GM12878 (cell line): ENCODE data around the gene DNAJC12. TPM values are rescaled to one million over a fixed set of nuclear protein-coding genes. Genes with fewer than 3 reads are reported as not detected.
A peak's percentile ranks its signal among the peaks of the same experiment; 100 is the strongest.

Source experiments
- ATAC-seq: fragments of 200-7000 bp; cut with Tn5 transposase; 3 replicates; pipeline ENCODE4 v1.9.1; 2020; ENCODE audit warnings: mild to moderate bottlenecking, moderate library complexity
- BruUV-seq: library from RNA; stranded (reverse); fragments of 400-500 nt; replicated peaks from 2 replicates; lab custom pipeline; 2021; lab: Mats Ljungman, UMichigan
- CTCF ChIA-PET: fragments of 300-600 bp; sonication (Branson Sonifier 250); formaldehyde crosslinking; extraction: SDS; loops from one replicate; lab custom pipeline; 2021; ENCODE audit warnings: inconsistent platforms; lab: Yijun Ruan, JAX
- POLR2A ChIA-PET: fragments of 350-600 bp; formaldehyde crosslinking; extraction: SDS; loops from one replicate; lab custom pipeline; 2021; ENCODE audit warnings: inconsistent platforms; lab: Charles Lee
- RAD21 ChIA-PET: fragments of 300-600 bp; sonication (Branson Sonifier 250); formaldehyde crosslinking; loops from one replicate; lab custom pipeline; 2023; ENCODE audit warnings: antibody characterized with exemption; ENCODE audit not compliant: unreplicated experiment; lab: Charles Lee
- SMC1A ChIA-PET: fragments of 300-600 bp; sonication (Branson Sonifier 250); formaldehyde crosslinking; loops from one replicate; lab custom pipeline; 2023; ENCODE audit not compliant: unreplicated experiment, uncharacterized antibody; lab: Charles Lee
- DNase-seq: peaks from one replicate; pipeline ENCODE4 v3.0.0-alpha.2; 2011; ENCODE audit warnings: low read depth, low spot score
- FAIRE-seq: peaks from 3 replicates; lab custom pipeline; 2011; peaks lifted over from hg19 to GRCh38; lab: Jason Lieb, UNC
- H2AFZ ChIP-seq: 2 replicates; pipeline ENCODE4 v1.6.0; 2011; ENCODE audit warnings: low read depth, low read length, control low read depth; ENCODE audit not compliant: control insufficient read depth
- H3K27ac ChIP-seq: 2 replicates; pipeline ENCODE4 v1.5.1; 2011; ENCODE audit warnings: control low read depth; ENCODE audit not compliant: control insufficient read depth, insufficient read depth
- H3K27me3 ChIP-seq, 2 experiments: replicated peaks in 1 of 2; 2 replicates each; pipeline versions ENCODE4 v1.6.0 to v1.6.1; 2011; ENCODE audit warnings: low read length in 1 of 2; ENCODE audit not compliant: control insufficient read depth in 2 of 2, insufficient read depth in 2 of 2
- H3K36me3 ChIP-seq, 2 experiments: 2 replicates each; pipeline ENCODE4 v1.5.1; 2011; ENCODE audit warnings: low read length in 1 of 2; ENCODE audit not compliant: control insufficient read depth in 2 of 2, insufficient read depth in 2 of 2
- H3K4me1 ChIP-seq: 2 replicates; pipeline ENCODE4 v1.6.1; 2011; ENCODE audit warnings: mild to moderate bottlenecking, low read length, moderate library complexity, mixed read lengths; ENCODE audit not compliant: control insufficient read depth, insufficient read depth
- H3K4me2 ChIP-seq: 2 replicates; pipeline ENCODE4 v1.6.0; 2011; ENCODE audit warnings: control low read depth; ENCODE audit not compliant: control insufficient read depth, insufficient read depth
- H3K4me3 ChIP-seq: fragments of 200-600 bp; sonication (generic); 2 replicates; pipeline ENCODE4 v1.5.1; 2016
- H3K79me2 ChIP-seq: 2 replicates; pipeline ENCODE4 v1.6.0; 2011; ENCODE audit warnings: low read length; ENCODE audit not compliant: control insufficient read depth, insufficient read depth
- H3K9ac ChIP-seq: 2 replicates; pipeline ENCODE4 v1.8.0; 2011; ENCODE audit warnings: low read length, control low read depth, mixed read lengths; ENCODE audit not compliant: control insufficient read depth, insufficient read depth
- H3K9me3 ChIP-seq: replicated peaks from 3 replicates; pipeline ENCODE4 v1.5.1; 2011; ENCODE audit warnings: mild to moderate bottlenecking, low read length; ENCODE audit not compliant: control insufficient read depth, insufficient read depth
- H4K20me1 ChIP-seq: 2 replicates; pipeline ENCODE4 v1.6.0; 2011; ENCODE audit not compliant: control insufficient read depth, insufficient read depth
- BCL11A ChIP-seq: IDR thresholded peaks from 2 replicates; pipeline ENCODE4 v1.6.1; 2011; ENCODE audit warnings: low read depth, low read length
- CREB1 ChIP-seq: IDR thresholded peaks from 2 replicates; pipeline ENCODE4 v1.6.1; 2012; ENCODE audit warnings: low read depth, mild to moderate bottlenecking, inconsistent platforms
- DPF2 ChIP-seq: fragments of 450-650 bp; IDR thresholded peaks from 2 replicates; pipeline ENCODE4 v1.6.1; 2017; ENCODE audit warnings: mild to moderate bottlenecking
- HDGF ChIP-seq: fragments of 450-650 bp; IDR thresholded peaks from 2 replicates; pipeline ENCODE4 v1.6.1; 2016; ENCODE audit warnings: antibody characterized with exemption
- MXI1 ChIP-seq: fragments of 150-350 bp; IDR thresholded peaks from 2 replicates; pipeline ENCODE4 v1.6.1; 2011; ENCODE audit warnings: low read depth, mild to moderate bottlenecking, inconsistent platforms, low read length, improper control_type of control experiment
- NBN ChIP-seq: fragments of 450-650 bp; IDR thresholded peaks from 2 replicates; pipeline ENCODE4 v1.6.1; 2016
- SIN3A ChIP-seq: IDR thresholded peaks from 2 replicates; pipeline ENCODE4 v1.6.1; 2012; ENCODE audit warnings: low read depth, low read length, improper control_type of control experiment
- TCF7 ChIP-seq: IDR thresholded peaks from 2 replicates; pipeline ENCODE4 v1.6.1; 2014; ENCODE audit warnings: antibody characterized with exemption, borderline replicate concordance
- WGBS: methylation state at CpG from one replicate; pipeline ENCODE4 v1.1.6; 2016; ENCODE audit warnings: low lambda C conversion rate; ENCODE audit not compliant: insufficient replicate concordance, insufficient coverage; ENCODE audit errors: missing lambda C conversion rate; 5-methylcytosine and 5-hydroxymethylcytosine counted together
- in situ Hi-C: fragments of 300-500 bp; cut with MboI; formaldehyde crosslinking; loops from 9 replicates; pipeline ENCODE4 v1.14.3; 2018; ENCODE audit warnings: mixed read lengths
- intact Hi-C: fragments of 100-400 bp; cut with micrococcal nuclease; formaldehyde crosslinking; loops from one replicate; pipeline ENCODE4 v1.14.2; 2022; ENCODE audit not compliant: unreplicated experiment
- polyA plus RNA-seq, 11 experiments: library from polyadenylated mRNA; depleted of rRNA in 4 of 11; unstranded in 6 of 11; stranded (reverse) in 5 of 11; fragments of >200 nt; fragmentation: Nextera tagmentation in 4 of 11; fragmentation: Illumina TruSeq in 1 of 11; extraction: Ambion mirVana in 4 of 11; extraction: Trizol in 1 of 11; gene quantifications; 1 replicate in 1 of 11; 2 replicates in 10 of 11; pipeline versions ENCODE4 v1.2.1 to v1.2.3, GENCODE V29; 2011 to 2016; ENCODE audit warnings: inconsistent platforms in 2 of 11, missing spikeins in 2 of 11, low read depth in 1 of 11
- total RNA-seq, 4 experiments: library from RNA; depleted of rRNA in 3 of 4; stranded (reverse); fragments of >200 nt in 3 of 4; fragmentation: Illumina TruSeq in 1 of 4; extraction: Trizol in 1 of 4; gene quantifications; 2 replicates each; pipeline versions ENCODE4 v1.2.1 to v1.2.3, GENCODE V29; 2013 to 2021
- TF ChIP-seq, protein P1 (sequence below): fragments of 450-650 bp; IDR thresholded peaks from 2 replicates; pipeline ENCODE4 v1.6.1; 2017; ENCODE audit warnings: mild to moderate bottlenecking, moderate library complexity
- TF ChIP-seq, protein P2 (sequence below): IDR thresholded peaks from 2 replicates; pipeline ENCODE4 v1.6.1; 2011; ENCODE audit warnings: low read depth, low read length, improper control_type of control experiment, borderline replicate concordance
- TF ChIP-seq, protein P3 (sequence below): fragments of 450-650 bp; IDR thresholded peaks from 2 replicates; pipeline ENCODE4 v1.6.1; 2014; ENCODE audit warnings: mild to moderate bottlenecking

DNAJC12 gene
- total and polyA plus RNA-seq, 10 of the 15 experiments (the other 5 are each of a cell fraction or from before 2014, with no cell fraction given) = 1.1 to 4.5 (median 3.0) TPM

DNA sequence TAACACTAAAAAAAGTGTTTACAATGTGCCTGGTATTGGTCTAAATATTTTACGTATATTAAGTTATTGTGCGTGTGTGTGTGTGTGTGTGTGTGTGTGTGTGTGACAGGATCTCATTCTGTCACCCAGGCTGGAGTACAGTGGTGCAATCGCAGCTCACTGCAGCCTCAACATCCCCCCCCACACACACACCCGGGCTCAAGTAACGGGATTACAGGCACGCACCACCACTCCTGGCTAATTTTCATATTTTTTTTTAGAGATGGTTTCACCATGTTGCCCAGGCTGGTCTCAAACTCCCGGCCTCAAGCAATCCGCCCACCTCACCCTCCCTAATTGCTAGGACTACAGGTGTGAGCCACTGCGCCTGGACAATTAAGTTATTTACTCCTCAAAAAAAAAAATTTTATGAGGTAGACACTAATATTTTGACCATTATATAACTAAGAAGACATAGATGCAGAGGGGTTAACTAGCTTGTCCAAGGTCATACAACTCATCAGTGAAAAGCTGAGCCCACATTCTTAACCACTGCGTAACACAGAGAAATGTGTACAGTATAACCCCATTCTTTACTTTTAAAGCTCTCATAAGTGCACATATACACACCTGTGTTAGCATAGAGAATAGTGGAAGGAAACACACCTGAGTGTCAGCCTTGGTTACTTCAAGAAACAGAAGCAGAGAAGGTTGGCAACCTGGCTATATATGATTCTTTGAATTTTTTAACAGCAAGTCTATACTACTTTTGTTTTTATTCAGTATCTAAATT, 35.0 kb downstream of the DNAJC12 start:
- no peaks in the 10 kb centered on the region for H3K9me3 ChIP-seq
- WGBS = 60% methylated on average over 10 of the region's 10 CpGs
- H3K4me3 ChIP-seq = no peak overlapping the region
- intact Hi-C loops = no loop called here
- H4K20me1 ChIP-seq = no peaks in the 10 kb centered on the region
- FAIRE-seq = no peak
- no peaks in the 10 kb centered on the region for H3K79me2 ChIP-seq
- no peak overlapping the region for H2AFZ ChIP-seq
- no peaks in the 10 kb centered on the region for H3K4me1 ChIP-seq
- no peaks in the 10 kb centered on the region for H3K36me3 ChIP-seq
- no peak overlapping the region for H3K4me2 ChIP-seq
- peak; percentile 21; the same call in 1 of the 3 replicates for ATAC-seq
- BruUV-seq = no TSS peak
- POLR2A ChIA-PET = interaction anchor here (0.6 kb wide), 1 partner anchor 529 kb away, joined by 5 read pairs; the partner anchor contains the start of gene HNRNPH3
- no peak overlapping the region for H3K9ac ChIP-seq
- no peak overlapping the region for H3K27ac ChIP-seq
- no peak for TF ChIP-seq HDGF
- no peak for TF ChIP-seq MXI1
- TF ChIP-seq BCL11A = no peak
- in situ Hi-C loops = no loop called here
- SMC1A ChIA-PET = interaction anchor here (0.6 kb wide), 1 partner anchor 13 kb away, joined by 3 read pairs; no protein-coding TSS in a partner anchor
- RAD21 ChIA-PET = no interaction called here
- CTCF ChIA-PET = no interaction called here
- no peak for DNase-seq
- no peaks in the 10 kb centered on the region for H3K27me3 ChIP-seq

DNA sequence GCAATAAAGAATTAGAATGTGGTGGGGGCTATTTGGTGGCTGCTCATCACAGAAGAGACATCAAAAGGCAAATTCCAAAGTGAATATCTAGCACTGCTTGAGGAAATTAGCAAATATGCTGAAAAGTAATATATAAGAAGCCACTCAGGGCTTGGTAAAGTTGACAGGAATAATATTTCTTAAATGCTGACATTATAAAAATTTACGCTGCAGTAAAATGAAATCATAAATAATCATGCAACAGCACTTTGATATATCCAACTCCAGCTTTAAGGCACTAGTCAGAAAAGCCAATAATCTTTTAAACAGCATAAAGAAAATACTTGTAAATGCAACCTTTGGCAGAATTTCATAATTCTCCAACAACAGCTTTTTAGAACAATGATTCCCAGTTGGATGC, 36.9 kb downstream of the DNAJC12 start:
- H3K27ac ChIP-seq = no peak overlapping the region
- ChIA-PET POLR2A (interaction anchor here (0.7 kb wide), 1 partner anchor 283 kb away, joined by 5 read pairs; no protein-coding TSS in a partner anchor), CTCF (interaction anchor here (0.9 to 2.8 kb wide), 2 partner anchors 12 to 501 kb away, joined by 3 to 10 read pairs; no protein-coding TSS in a partner anchor), RAD21 (no interaction called here), SMC1A (no interaction called here)
- FAIRE-seq (no peak), DNase-seq (no peak), ATAC-seq (no peak)
- H3K4me2 ChIP-seq = no peak overlapping the region
- H3K4me1 ChIP-seq = no peaks in the 10 kb centered on the region
- no peaks in the 10 kb centered on the region for H3K36me3 ChIP-seq
- no peak overlapping the region for H3K4me3 ChIP-seq
- intact Hi-C loops (no loop called here), in situ Hi-C loops (no loop called here)
- BruUV-seq = no TSS peak
- 92% methylated on average over 1 of the region's 1 CpG for WGBS
- H3K79me2 ChIP-seq = no peaks in the 10 kb centered on the region
- H2AFZ ChIP-seq = no peak overlapping the region
- H3K9ac ChIP-seq = no peak overlapping the region
- H3K9me3 ChIP-seq = no peaks in the 10 kb centered on the region
- no peaks in the 10 kb centered on the region for H3K27me3 ChIP-seq
- no peaks in the 10 kb centered on the region for H4K20me1 ChIP-seq
- TF ChIP-seq TCF7 (no peak), CREB1 (no peak), DPF2 (no peak), NBN (no peak), SIN3A (no peak)
- TF ChIP-seq, protein P1, sequence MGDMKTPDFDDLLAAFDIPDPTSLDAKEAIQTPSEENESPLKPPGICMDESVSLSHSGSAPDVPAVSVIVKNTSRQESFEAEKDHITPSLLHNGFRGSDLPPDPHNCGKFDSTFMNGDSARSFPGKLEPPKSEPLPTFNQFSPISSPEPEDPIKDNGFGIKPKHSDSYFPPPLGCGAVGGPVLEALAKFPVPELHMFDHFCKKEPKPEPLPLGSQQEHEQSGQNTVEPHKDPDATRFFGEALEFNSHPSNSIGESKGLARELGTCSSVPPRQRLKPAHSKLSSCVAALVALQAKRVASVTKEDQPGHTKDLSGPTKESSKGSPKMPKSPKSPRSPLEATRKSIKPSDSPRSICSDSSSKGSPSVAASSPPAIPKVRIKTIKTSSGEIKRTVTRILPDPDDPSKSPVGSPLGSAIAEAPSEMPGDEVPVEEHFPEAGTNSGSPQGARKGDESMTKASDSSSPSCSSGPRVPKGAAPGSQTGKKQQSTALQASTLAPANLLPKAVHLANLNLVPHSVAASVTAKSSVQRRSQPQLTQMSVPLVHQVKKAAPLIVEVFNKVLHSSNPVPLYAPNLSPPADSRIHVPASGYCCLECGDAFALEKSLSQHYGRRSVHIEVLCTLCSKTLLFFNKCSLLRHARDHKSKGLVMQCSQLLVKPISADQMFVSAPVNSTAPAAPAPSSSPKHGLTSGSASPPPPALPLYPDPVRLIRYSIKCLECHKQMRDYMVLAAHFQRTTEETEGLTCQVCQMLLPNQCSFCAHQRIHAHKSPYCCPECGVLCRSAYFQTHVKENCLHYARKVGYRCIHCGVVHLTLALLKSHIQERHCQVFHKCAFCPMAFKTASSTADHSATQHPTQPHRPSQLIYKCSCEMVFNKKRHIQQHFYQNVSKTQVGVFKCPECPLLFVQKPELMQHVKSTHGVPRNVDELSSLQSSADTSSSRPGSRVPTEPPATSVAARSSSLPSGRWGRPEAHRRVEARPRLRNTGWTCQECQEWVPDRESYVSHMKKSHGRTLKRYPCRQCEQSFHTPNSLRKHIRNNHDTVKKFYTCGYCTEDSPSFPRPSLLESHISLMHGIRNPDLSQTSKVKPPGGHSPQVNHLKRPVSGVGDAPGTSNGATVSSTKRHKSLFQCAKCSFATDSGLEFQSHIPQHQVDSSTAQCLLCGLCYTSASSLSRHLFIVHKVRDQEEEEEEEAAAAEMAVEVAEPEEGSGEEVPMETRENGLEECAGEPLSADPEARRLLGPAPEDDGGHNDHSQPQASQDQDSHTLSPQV = no peak
- TF ChIP-seq, protein P2, sequence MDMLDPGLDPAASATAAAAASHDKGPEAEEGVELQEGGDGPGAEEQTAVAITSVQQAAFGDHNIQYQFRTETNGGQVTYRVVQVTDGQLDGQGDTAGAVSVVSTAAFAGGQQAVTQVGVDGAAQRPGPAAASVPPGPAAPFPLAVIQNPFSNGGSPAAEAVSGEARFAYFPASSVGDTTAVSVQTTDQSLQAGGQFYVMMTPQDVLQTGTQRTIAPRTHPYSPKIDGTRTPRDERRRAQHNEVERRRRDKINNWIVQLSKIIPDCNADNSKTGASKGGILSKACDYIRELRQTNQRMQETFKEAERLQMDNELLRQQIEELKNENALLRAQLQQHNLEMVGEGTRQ = no peak
- TF ChIP-seq, protein P3, sequence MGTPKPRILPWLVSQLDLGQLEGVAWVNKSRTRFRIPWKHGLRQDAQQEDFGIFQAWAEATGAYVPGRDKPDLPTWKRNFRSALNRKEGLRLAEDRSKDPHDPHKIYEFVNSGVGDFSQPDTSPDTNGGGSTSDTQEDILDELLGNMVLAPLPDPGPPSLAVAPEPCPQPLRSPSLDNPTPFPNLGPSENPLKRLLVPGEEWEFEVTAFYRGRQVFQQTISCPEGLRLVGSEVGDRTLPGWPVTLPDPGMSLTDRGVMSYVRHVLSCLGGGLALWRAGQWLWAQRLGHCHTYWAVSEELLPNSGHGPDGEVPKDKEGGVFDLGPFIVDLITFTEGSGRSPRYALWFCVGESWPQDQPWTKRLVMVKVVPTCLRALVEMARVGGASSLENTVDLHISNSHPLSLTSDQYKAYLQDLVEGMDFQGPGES = no peak
